HG03565 (cell line): ENCODE measurements around the gene LARGE1.

Experiments
- ATAC-seq: cut with Tn5 transposase; IDR thresholded peaks from one replicate; pipeline ENCODE4 v1.9.1; 2021; ENCODE audit warnings: mild to moderate bottlenecking, moderate library complexity; ENCODE audit not compliant: unreplicated experiment

LARGE1 gene

GRCh38 chr22:33537059-33537458, 383.2 kb downstream of the LARGE1 start:
- no peak for ATAC-seq

- ATAC-seq, result no peak
Observed at GRCh38 chr22:33535937-33536875, 384.1 kb downstream of the LARGE1 start.

- no peak for ATAC-seq
Observed at GRCh38 chr22:33529424-33530113, 390.7 kb downstream of the LARGE1 start.

GRCh38 chr22:33528183-33528582, 392.1 kb downstream of the LARGE1 start:
- ATAC-seq, result no peak

- ATAC-seq, result no peak
Observed at GRCh38 chr22:33526434-33527107, 393.7 kb downstream of the LARGE1 start.

GRCh38 chr22:33524511-33525260, 395.6 kb downstream of the LARGE1 start:
- ATAC-seq, result no peak

- no peak for ATAC-seq
Observed at GRCh38 chr22:33521879-33522665, 398.2 kb downstream of the LARGE1 start.

GRCh38 chr22:33520904-33521780, 399.1 kb downstream of the LARGE1 start:
- ATAC-seq, result no peak

- ATAC-seq, result no peak
Observed at GRCh38 chr22:33519974-33520903, 400.0 kb downstream of the LARGE1 start.

- ATAC-seq, result no peak
Observed at GRCh38 chr22:33519071-33519973, 401.0 kb downstream of the LARGE1 start.

- no peak for ATAC-seq
Observed at GRCh38 chr22:33518405-33518804, 401.9 kb downstream of the LARGE1 start.

GRCh38 chr22:33515795-33516194, 404.5 kb downstream of the LARGE1 start:
- no peak for ATAC-seq

GRCh38 chr22:33513388-33514338, 406.6 kb downstream of the LARGE1 start:
- no peak for ATAC-seq

GRCh38 chr22:33512908-33513307, 407.4 kb downstream of the LARGE1 start:
- no peak for ATAC-seq

GRCh38 chr22:33510429-33510904, 409.8 kb downstream of the LARGE1 start:
- ATAC-seq, result no peak
